Measurements from ENCODE around the gene SAP30BP. TPM values are rescaled to one million over a fixed set of nuclear protein-coding genes. Genes with fewer than 3 reads are reported as not detected.

SAP30BP gene
- total and polyA plus RNA-seq, 2 of the 13 experiments (the other 11 are each of a cell fraction or from before 2014, with no cell fraction given) = 67.7 to 99.4 TPM

- TF ChIP-seq SNAPC4 (CRISPR knock-in tag; IDR thresholded peaks at IDR 0.05) = no peak
- TF ChIP-seq SOX13 (IDR thresholded peaks at IDR 0.05) = no peak
- TF ChIP-seq SOX13 (CRISPR knock-in tag; conservative IDR thresholded peaks at IDR 0.05 in 1 of 2, IDR thresholded peaks at IDR 0.05 in 1 of 2) = no peak; a peak in 1 of 4 replicates
- TF ChIP-seq PTBP1 (IDR thresholded peaks at IDR 0.05; ENCODE audit: low read depth, low read length, poor library complexity, severe bottlenecking) = no peak
- TF ChIP-seq ARNT (IDR thresholded peaks at IDR 0.05) = no peak
- TF ChIP-seq NR3C1 (CRISPR knock-in tag; IDR thresholded peaks at IDR 0.05) = no peak
- no peak; the same call in 1 of the 2 replicates for TF ChIP-seq ZNF143 (CRISPR knock-in tag; IDR thresholded peaks at IDR 0.05)
- TF ChIP-seq KLF11 (CRISPR knock-in tag; IDR thresholded peaks at IDR 0.05) = 0 out of 2 replicates have a peak, but pooled peaks have one; percentile 74
- no peak for TF ChIP-seq ZNF484 (CRISPR knock-in tag; IDR thresholded peaks at IDR 0.05; ENCODE audit: borderline replicate concordance, low read depth)
- no peak for TF ChIP-seq KDM6A (CRISPR knock-in tag; IDR thresholded peaks at IDR 0.05; ENCODE audit: low read depth)
- TF ChIP-seq MAF1 (CRISPR knock-in tag; IDR thresholded peaks at IDR 0.05; ENCODE audit: borderline replicate concordance) = peak; percentile 59; the same call in 1 of the 2 replicates
- TF ChIP-seq ZNF670 (CRISPR knock-in tag; IDR thresholded peaks at IDR 0.05; ENCODE audit: borderline replicate concordance) = 0 out of 2 replicates have a peak, but pooled peaks have one; percentile 65
- TF ChIP-seq PAXIP1 (CRISPR knock-in tag; conservative IDR thresholded peaks at IDR 0.05) = peak; percentile 74
- TF ChIP-seq CSRNP2 (CRISPR knock-in tag; conservative IDR thresholded peaks at IDR 0.05; ENCODE audit: low read depth) = 0 out of 2 replicates have a peak, but pooled peaks have one; percentile 48
- 0 out of 2 replicates have a peak, but pooled peaks have one; percentile 82 for TF ChIP-seq ZNF441 (CRISPR knock-in tag; IDR thresholded peaks at IDR 0.05; ENCODE audit: borderline replicate concordance)
- peak; percentile 74; the same call in 1 of the 2 replicates for TF ChIP-seq ZNF674 (CRISPR knock-in tag; IDR thresholded peaks at IDR 0.05; ENCODE audit: low read depth)
- TF ChIP-seq THYN1 (CRISPR knock-in tag; IDR thresholded peaks at IDR 0.05; ENCODE audit: borderline replicate concordance, low read depth) = no peak
Observed at GRCh38 chr17:75754378-75755204, 87.5 kb downstream of the SAP30BP start (continued).
